Measurements from ENCODE around the gene FLAD1.

Gene FLAD1

GRCh38 chr1:155037043-155037442 lies 53.9 kb downstream of the FLAD1 start:
- TF ChIP-seq MYC (IDR thresholded peaks at IDR 0.05; ENCODE audit: low read depth, low read length) (no peak), POLR2A (IDR thresholded peaks at IDR 0.05; ENCODE audit: extremely low read depth, insufficient read length) (no peak)
- TF ChIP-seq, protein P1, sequence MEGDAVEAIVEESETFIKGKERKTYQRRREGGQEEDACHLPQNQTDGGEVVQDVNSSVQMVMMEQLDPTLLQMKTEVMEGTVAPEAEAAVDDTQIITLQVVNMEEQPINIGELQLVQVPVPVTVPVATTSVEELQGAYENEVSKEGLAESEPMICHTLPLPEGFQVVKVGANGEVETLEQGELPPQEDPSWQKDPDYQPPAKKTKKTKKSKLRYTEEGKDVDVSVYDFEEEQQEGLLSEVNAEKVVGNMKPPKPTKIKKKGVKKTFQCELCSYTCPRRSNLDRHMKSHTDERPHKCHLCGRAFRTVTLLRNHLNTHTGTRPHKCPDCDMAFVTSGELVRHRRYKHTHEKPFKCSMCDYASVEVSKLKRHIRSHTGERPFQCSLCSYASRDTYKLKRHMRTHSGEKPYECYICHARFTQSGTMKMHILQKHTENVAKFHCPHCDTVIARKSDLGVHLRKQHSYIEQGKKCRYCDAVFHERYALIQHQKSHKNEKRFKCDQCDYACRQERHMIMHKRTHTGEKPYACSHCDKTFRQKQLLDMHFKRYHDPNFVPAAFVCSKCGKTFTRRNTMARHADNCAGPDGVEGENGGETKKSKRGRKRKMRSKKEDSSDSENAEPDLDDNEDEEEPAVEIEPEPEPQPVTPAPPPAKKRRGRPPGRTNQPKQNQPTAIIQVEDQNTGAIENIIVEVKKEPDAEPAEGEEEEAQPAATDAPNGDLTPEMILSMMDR (IDR thresholded peaks at IDR 0.05; ENCODE audit: low read depth, low read length) = no peak
- TF ChIP-seq, protein P2, sequence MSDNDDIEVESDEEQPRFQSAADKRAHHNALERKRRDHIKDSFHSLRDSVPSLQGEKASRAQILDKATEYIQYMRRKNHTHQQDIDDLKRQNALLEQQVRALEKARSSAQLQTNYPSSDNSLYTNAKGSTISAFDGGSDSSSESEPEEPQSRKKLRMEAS (IDR thresholded peaks at IDR 0.05; ENCODE audit: low read depth, low read length) = no peak
- DNase-seq (ENCODE audit: low read depth) = no peak
- no peak overlapping the region for H3K4me3 ChIP-seq (ENCODE audit: low read depth, low read length)

DNA sequence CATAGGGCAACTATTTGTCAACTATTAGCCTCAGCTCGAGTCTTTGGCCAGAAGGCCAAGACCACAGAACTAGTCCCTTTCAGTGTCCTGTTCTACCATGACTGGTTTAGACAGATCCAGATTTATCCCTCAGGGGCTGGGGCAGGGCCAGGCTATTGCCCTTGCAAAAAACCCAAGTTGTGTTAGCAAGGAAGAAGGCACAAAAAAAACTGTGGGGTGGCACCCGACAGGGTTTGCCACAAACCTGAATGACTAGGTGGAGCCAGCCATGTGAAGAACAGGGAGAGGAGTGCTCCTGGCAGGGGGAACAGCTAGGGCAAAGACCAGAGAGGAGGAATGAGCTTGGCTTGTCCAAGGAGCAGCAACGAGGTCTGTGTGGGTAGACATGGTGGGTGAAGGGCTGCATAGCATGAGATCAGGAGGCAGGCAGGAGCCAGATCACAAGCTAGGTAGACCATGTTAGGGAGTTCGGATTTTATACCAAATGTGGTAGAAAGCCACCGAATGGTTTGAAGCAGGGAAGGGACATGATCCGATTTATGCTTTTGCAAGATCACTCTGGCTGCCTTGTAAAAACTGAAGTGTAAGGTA lies 54.8 kb downstream of the FLAD1 start:
- DNase-seq (ENCODE audit: low read depth) = no peak

DNA sequence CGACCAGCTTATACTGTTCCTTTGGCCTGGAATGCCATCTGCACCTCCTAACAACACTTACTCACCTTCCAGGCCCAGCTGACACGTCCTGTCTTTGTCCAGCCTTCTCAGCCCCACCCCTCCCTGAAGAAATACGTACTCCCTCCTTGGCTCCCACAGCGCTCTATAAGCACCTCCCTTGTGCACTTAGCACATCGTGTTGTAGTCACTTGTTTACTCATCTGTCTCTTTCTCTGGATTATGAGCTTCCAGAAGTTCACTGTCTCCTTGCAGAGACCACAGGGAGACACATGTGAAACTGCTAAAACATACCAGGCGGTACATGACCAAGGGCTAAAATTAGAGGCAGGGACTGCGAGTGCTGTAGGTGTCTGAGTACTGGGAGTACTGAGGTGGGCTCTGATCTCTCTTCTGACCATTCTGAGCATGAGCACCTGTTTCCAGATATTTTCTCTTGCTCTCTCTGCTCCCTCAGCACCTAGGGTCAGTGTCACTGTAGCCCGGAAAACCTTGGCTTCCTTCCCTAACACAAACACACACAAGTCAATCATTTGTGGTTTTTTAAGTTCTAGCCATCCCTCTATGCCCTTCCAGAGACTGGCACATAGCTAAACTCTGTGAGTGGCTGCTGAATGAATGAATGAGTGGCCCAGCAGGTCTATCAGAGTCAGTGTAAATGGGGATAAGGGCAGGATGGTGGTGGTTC lies 55.6 kb downstream of the FLAD1 start:
- no peak for DNase-seq (ENCODE audit: low read depth)
- no peak for TF ChIP-seq POLR2A (IDR thresholded peaks at IDR 0.05; ENCODE audit: extremely low read depth, insufficient read length)
- TF ChIP-seq, protein P1 (IDR thresholded peaks at IDR 0.05; ENCODE audit: low read depth, low read length) = no peak
- TF ChIP-seq MYC (IDR thresholded peaks at IDR 0.05; ENCODE audit: low read depth, low read length) = no peak
- TF ChIP-seq, protein P2 (IDR thresholded peaks at IDR 0.05; ENCODE audit: low read depth, low read length) = no peak
- no peak overlapping the region for H3K4me3 ChIP-seq (ENCODE audit: low read depth, low read length)

More for the DNA sequence above, 54.8 kb downstream of the FLAD1 start:
- TF ChIP-seq, protein P2 (IDR thresholded peaks at IDR 0.05; ENCODE audit: low read depth, low read length) = no peak
- TF ChIP-seq POLR2A (IDR thresholded peaks at IDR 0.05; ENCODE audit: extremely low read depth, insufficient read length) = no peak
- TF ChIP-seq, protein P1 (IDR thresholded peaks at IDR 0.05; ENCODE audit: low read depth, low read length) = no peak
- no peak for TF ChIP-seq MYC (IDR thresholded peaks at IDR 0.05; ENCODE audit: low read depth, low read length)
- no peak overlapping the region for H3K4me3 ChIP-seq (ENCODE audit: low read depth, low read length)

DNA sequence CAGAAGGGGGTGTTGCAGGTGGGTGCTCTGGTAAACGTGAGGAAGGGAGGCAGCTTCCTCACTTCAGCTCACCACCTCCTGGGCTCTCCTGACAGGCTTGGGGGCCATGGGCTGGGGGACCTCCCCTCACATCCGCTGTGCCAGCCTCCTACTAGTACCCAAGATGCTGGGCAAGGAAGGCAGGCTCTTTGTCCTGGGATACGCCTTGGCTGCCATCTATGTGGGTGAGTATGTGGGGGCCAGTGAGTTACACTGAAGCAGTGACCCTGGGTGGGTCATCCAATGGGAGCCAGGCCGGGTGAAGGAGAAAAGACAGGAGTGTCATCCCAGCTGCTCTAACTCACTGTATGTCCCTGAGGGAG lies 56.1 kb downstream of the FLAD1 start:
- DNase-seq (ENCODE audit: low read depth) = no peak
- H3K4me3 ChIP-seq (ENCODE audit: low read depth, low read length) = no peak overlapping the region
- TF ChIP-seq, protein P1 (IDR thresholded peaks at IDR 0.05; ENCODE audit: low read depth, low read length) = no peak
- TF ChIP-seq POLR2A (IDR thresholded peaks at IDR 0.05; ENCODE audit: extremely low read depth, insufficient read length) (no peak), MYC (IDR thresholded peaks at IDR 0.05; ENCODE audit: low read depth, low read length) (no peak)
- TF ChIP-seq, protein P2 (IDR thresholded peaks at IDR 0.05; ENCODE audit: low read depth, low read length) = no peak

DNA sequence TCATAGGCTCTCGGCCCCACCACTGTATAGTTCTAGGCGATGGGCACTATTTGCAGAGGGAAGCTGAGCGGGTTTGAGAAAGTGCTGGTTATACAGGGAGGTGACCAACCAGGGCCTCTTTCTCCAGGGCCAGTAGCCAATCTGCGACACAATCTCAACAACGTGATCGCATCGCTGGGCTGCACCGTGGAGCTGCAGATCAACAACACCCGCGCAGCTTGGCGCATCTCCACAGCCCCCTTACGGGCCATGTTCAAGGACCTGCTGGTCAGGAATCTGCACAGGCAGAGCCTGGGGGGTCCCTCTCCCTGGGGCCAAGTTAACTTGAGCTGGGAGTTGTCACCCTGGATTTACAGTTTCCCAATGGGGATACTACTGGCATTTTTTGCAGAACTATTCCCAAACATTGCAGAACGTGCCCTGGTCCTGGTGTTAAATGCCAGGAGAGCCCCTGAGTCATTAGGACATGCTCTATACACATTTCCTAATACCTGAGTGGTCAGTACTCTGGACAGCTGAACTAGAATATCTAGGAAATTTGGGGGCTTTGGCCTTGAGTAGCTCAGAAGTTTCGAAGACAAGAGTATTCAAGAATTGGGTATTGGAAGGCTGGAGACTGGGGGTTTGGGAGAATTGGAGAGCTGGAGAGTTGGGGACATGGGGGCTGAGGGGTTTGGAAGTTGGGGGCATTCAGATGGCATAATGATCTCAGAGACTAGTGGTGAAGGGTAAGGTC lies 57.4 kb downstream of the FLAD1 start:
- DNase-seq (ENCODE audit: low read depth) = no peak
- TF ChIP-seq, protein P1 (IDR thresholded peaks at IDR 0.05; ENCODE audit: low read depth, low read length) = no peak
- TF ChIP-seq MYC (IDR thresholded peaks at IDR 0.05; ENCODE audit: low read depth, low read length) (no peak), POLR2A (IDR thresholded peaks at IDR 0.05; ENCODE audit: extremely low read depth, insufficient read length) (no peak)
- TF ChIP-seq, protein P2 (IDR thresholded peaks at IDR 0.05; ENCODE audit: low read depth, low read length) = no peak
- no peak overlapping the region for H3K4me3 ChIP-seq (ENCODE audit: low read depth, low read length)
